Loucy (cell line): Measurements from ENCODE around the gene MDN1.

ENCODE experiments used
- H2AFZ ChIP-seq: fragments of 200-600 bp; sonication (generic); 2 replicates; pipeline ENCODE4 v1.6.0; 2016; ENCODE audit warnings: antibody characterized with exemption, mild to moderate bottlenecking, low read length, moderate library complexity
- H3F3A ChIP-seq: fragments of 200-600 bp; 2 replicates; pipeline ENCODE4 v1.6.0; 2016; ENCODE audit warnings: antibody characterized with exemption, low read depth, mild to moderate bottlenecking
- H3K27me3 ChIP-seq: fragments of 200-600 bp; sonication (generic); 2 replicates; pipeline ENCODE4 v1.6.1; 2014; ENCODE audit warnings: low read length, mild to moderate bottlenecking; ENCODE audit not compliant: insufficient read depth, poor library complexity, severe bottlenecking
- H3K36me3 ChIP-seq: fragments of 200-600 bp; sonication (generic); 2 replicates; pipeline ENCODE4 v1.6.1; 2016; ENCODE audit warnings: low read length; ENCODE audit not compliant: insufficient read depth
- H3K4me1 ChIP-seq: fragments of 200-600 bp; sonication (generic); 2 replicates; pipeline ENCODE4 v1.5.1; 2014; ENCODE audit warnings: low read length, mild to moderate bottlenecking; ENCODE audit not compliant: insufficient read depth, poor library complexity, severe bottlenecking
- H3K4me2 ChIP-seq: fragments of 200-600 bp; sonication (generic); 2 replicates; pipeline ENCODE4 v1.6.0; 2014; ENCODE audit warnings: antibody characterized with exemption, low read length, low read depth, mild to moderate bottlenecking; ENCODE audit not compliant: poor library complexity, severe bottlenecking
- H3K4me3 ChIP-seq: fragments of 200-600 bp; sonication (generic); 2 replicates; pipeline ENCODE4 v1.5.1; 2014; ENCODE audit warnings: low read length, mild to moderate bottlenecking, mixed read lengths; ENCODE audit not compliant: poor library complexity, severe bottlenecking
- H3K79me2 ChIP-seq: fragments of 200-600 bp; sonication (generic); 2 replicates; pipeline ENCODE4 v1.6.1; 2014; ENCODE audit warnings: low read length; ENCODE audit not compliant: insufficient read depth
- H3K9ac ChIP-seq: fragments of 200-600 bp; sonication (generic); 2 replicates; pipeline ENCODE4 v1.6.0; 2014; ENCODE audit warnings: mild to moderate bottlenecking, low read depth, low read length, moderate library complexity; ENCODE audit not compliant: poor library complexity, severe bottlenecking
- H3K9me2 ChIP-seq: fragments of 200-600 bp; sonication (generic); replicated peaks from 2 replicates; pipeline ENCODE4 v1.6.1; 2016; ENCODE audit warnings: low read depth, low read length, mixed read lengths
- H3K9me3 ChIP-seq: fragments of 200-600 bp; sonication (generic); 2 replicates; pipeline ENCODE4 v1.6.1; 2014; ENCODE audit warnings: mild to moderate bottlenecking, antibody characterized with exemption, low read length, low read depth; ENCODE audit not compliant: insufficient read depth
- H4K20me1 ChIP-seq: fragments of 200-600 bp; sonication (generic); 2 replicates; pipeline ENCODE4 v1.6.0; 2014; ENCODE audit warnings: antibody characterized with exemption, low read length, mild to moderate bottlenecking; ENCODE audit not compliant: insufficient read depth, poor library complexity, severe bottlenecking
- CTCF ChIP-seq: fragments of 200-600 bp; sonication (generic); conservative IDR thresholded peaks from 2 replicates; pipeline ENCODE4 v1.5.1; 2014; ENCODE audit warnings: mild to moderate bottlenecking, antibody characterized with exemption, low read length
- EZH2phosphoT487 ChIP-seq: fragments of 200-600 bp; IDR thresholded peaks from 2 replicates; pipeline ENCODE4 v1.6.1; 2018; ENCODE audit warnings: antibody characterized with exemption, mild to moderate bottlenecking, moderate library complexity, borderline replicate concordance

Gene MDN1

GRCh38 chr6:89789980-89790379 lies 29.6 kb downstream of the MDN1 start:
- H3K4me2 ChIP-seq: no peak overlapping the region
- H2AFZ ChIP-seq: no peak overlapping the region
- no peaks in the 10 kb centered on the region for H3K9me3 ChIP-seq
- H3K4me3 ChIP-seq: no peak overlapping the region
- peaks cover 19% of the 10 kb centered on the region for H3K4me1 ChIP-seq
- TF ChIP-seq EZH2phosphoT487: no peak
- no peak for TF ChIP-seq CTCF
- H3K9ac ChIP-seq: no peak overlapping the region
- H3K79me2 ChIP-seq: no peaks in the 10 kb centered on the region
- H3K36me3 ChIP-seq: peaks cover 69% of the 10 kb centered on the region
- H4K20me1 ChIP-seq: peaks cover 8% of the 10 kb centered on the region
- H3K9me2 ChIP-seq: no peaks in the 10 kb centered on the region
- H3K27me3 ChIP-seq: no peaks in the 10 kb centered on the region
- H3F3A ChIP-seq: no peaks in the 10 kb centered on the region; the same call in 1 of the 2 replicates

GRCh38 chr6:89787660-89788328 lies 31.8 kb downstream of the MDN1 start:
- Histone ChIP-seq H3K9ac (no peak overlapping the region), H3K9me3 (no peaks in the 10 kb centered on the region; the same call in 1 of the 2 replicates), H3K4me2 (no peak overlapping the region), H3K9me2 (no peaks in the 10 kb centered on the region), H3K79me2 (no peaks in the 10 kb centered on the region), H3K27me3 (no peaks in the 10 kb centered on the region), H3K36me3 (peaks cover 80% of the 10 kb centered on the region; the same call in 1 of the 2 replicates), H4K20me1 (no peaks in the 10 kb centered on the region), H3K4me1 (no peaks in the 10 kb centered on the region), H3K4me3 (no peak overlapping the region), H2AFZ (no peak overlapping the region), H3F3A (no peaks in the 10 kb centered on the region)
- TF ChIP-seq EZH2phosphoT487: no peak
- no peak for TF ChIP-seq CTCF

DNA sequence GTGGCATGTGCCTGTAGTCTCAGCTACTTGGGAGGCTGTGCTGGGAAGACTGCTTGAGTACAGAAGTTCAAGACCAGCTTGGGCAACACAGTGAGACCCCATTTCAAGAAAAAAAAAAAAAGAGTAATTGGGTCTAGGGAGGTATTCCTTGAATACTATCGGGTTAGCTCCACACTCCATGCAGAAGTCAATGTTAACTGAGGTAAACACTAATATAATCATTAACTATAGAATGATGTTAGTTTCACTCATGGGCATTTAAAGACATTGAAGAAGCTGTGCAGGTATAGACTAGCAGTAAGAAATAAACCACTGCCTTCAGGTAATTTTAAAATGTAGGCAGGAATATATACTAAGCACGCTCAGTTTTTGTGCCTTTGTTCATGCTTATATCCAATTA lies 32.6 kb downstream of the MDN1 start:
- Histone ChIP-seq H3K9me2 (no peaks in the 10 kb centered on the region), H4K20me1 (no peaks in the 10 kb centered on the region), H2AFZ (no peak overlapping the region), H3K9me3 (no peaks in the 10 kb centered on the region; the same call in 1 of the 2 replicates), H3K4me2 (no peak overlapping the region), H3K9ac (no peak overlapping the region), H3F3A (no peaks in the 10 kb centered on the region), H3K4me3 (no peak overlapping the region), H3K27me3 (no peaks in the 10 kb centered on the region), H3K4me1 (no peaks in the 10 kb centered on the region), H3K36me3 (peaks cover 78% of the 10 kb centered on the region; the same call in 1 of the 2 replicates), H3K79me2 (no peaks in the 10 kb centered on the region)
- no peak for TF ChIP-seq CTCF
- no peak for TF ChIP-seq EZH2phosphoT487
